Smooth muscle cell of the brain vasculature (primary cell): ENCODE results near the gene HSF2BP.
"Not testable (repeated sequence)": the region's sequence is repeated elsewhere in the genome, so short reads cannot be mapped to it uniquely, and the experiment has no call there.

Source experiments
- DNase-seq: peaks from one replicate; pipeline ENCODE4 v3.0.0-alpha.2; 2012; ENCODE audit warnings: low read depth, low spot score

Gene HSF2BP

GRCh38 chr21:43659136-43660000, at the start of gene HSF2BP, which contains the start of gene RRP1B:
HSF2BP (minus strand) TSS chr21:43659488; CDS start chr21:43658096, 1,392 bp downstream.
RRP1B (plus strand) TSS chr21:43659560; CDS start chr21:43659665, 105 bp downstream.
- peak; percentile 21 for DNase-seq

- DNase-seq, result no peak
These were observed 49.6 kb upstream of the HSF2BP start for GRCh38 chr21:43708745-43709381.

- DNase-seq, result no peak
These were observed 48.2 kb upstream of the HSF2BP start for GRCh38 chr21:43707462-43707861.

- DNase-seq, result no peak
These were observed 44.0 kb upstream of the HSF2BP start for GRCh38 chr21:43703035-43703880.

GRCh38 chr21:43702785-43703034, 43.4 kb upstream of the HSF2BP start:
- DNase-seq, result no peak

GRCh38 chr21:43701936-43702784, 42.9 kb upstream of the HSF2BP start:
- DNase-seq, result no peak

GRCh38 chr21:43699933-43700599, 40.8 kb upstream of the HSF2BP start:
- DNase-seq, result no peak

- not testable (repeated sequence) for DNase-seq
These were observed 40.1 kb upstream of the HSF2BP start for GRCh38 chr21:43699492-43699777.

GRCh38 chr21:43697758-43698643, 38.7 kb upstream of the HSF2BP start:
- no peak for DNase-seq

GRCh38 chr21:43696214-43696613, 36.9 kb upstream of the HSF2BP start:
- no peak for DNase-seq

GRCh38 chr21:43694437-43695079, 35.3 kb upstream of the HSF2BP start:
- no peak for DNase-seq

- no peak for DNase-seq
These were observed 34.7 kb upstream of the HSF2BP start for GRCh38 chr21:43693981-43694380.

- DNase-seq, result no peak
These were observed 33.7 kb upstream of the HSF2BP start for GRCh38 chr21:43692949-43693348.

- DNase-seq, result no peak
These were observed 32.5 kb upstream of the HSF2BP start for GRCh38 chr21:43691801-43692200.

- no peak for DNase-seq
These were observed 32.0 kb upstream of the HSF2BP start for GRCh38 chr21:43691086-43691795.

GRCh38 chr21:43690346-43690745, 31.1 kb upstream of the HSF2BP start:
- no peak for DNase-seq

GRCh38 chr21:43689556-43690337, 30.5 kb upstream of the HSF2BP start:
- no peak for DNase-seq

- DNase-seq, result no peak
These were observed 29.6 kb upstream of the HSF2BP start for GRCh38 chr21:43688906-43689305.
